ENCODE measurements around the gene FCHSD2. TPM values are rescaled to one million over a fixed set of nuclear protein-coding genes. Genes with fewer than 3 reads are reported as not detected.
"Not testable (repeated sequence)": the region's sequence is repeated elsewhere in the genome, so short reads cannot be mapped to it uniquely, and the experiment has no call there.

Gene FCHSD2
- total RNA-seq, 4 donors from 2014 or later, result 6.7 to 14.7 (median 8.5) TPM

- peak overlapping the region; percentile 91 for H3K4me3 ChIP-seq (ENCODE audit: low read depth, poor library complexity, severe bottlenecking)
- WGBS, 2 donors, result 13 to 18% methylated on average over 26 of the region's 26 CpGs
- DNase-seq (ENCODE audit: low spot score in 2 of 2), result peak in 1 of 2 donors; percentile 85
- TF ChIP-seq POLR2A (IDR thresholded peaks at IDR 0.05), result no peak
- TF ChIP-seq CTCF (IDR thresholded peaks at IDR 0.05), result no peak
- intact Hi-C loops (cut with DNase I; ENCODE audit: low total_unique reads), result no loop called here
Measured at GRCh38 chr11:73140213-73141030, 1.7 kb downstream of the FCHSD2 start.

GRCh38 chr11:73139476-73140198 lies 2.5 kb downstream of the FCHSD2 start:
- TF ChIP-seq CTCF (IDR thresholded peaks at IDR 0.05) (no peak), POLR2A (IDR thresholded peaks at IDR 0.05) (no peak)
- no peak overlapping the region for H3K4me3 ChIP-seq (ENCODE audit: low read depth, poor library complexity, severe bottlenecking)
- intact Hi-C loops (cut with DNase I; ENCODE audit: low total_unique reads), result no loop called here
- no peak for DNase-seq (ENCODE audit: low spot score in 2 of 2)
- 60 to 61% methylated on average over 2 of the region's 2 CpGs for WGBS, 2 donors

- H3K4me3 ChIP-seq (ENCODE audit: low read depth, poor library complexity, severe bottlenecking), result no peak overlapping the region
- intact Hi-C loops (cut with DNase I; ENCODE audit: low total_unique reads), result no loop called here
- no peak for TF ChIP-seq CTCF (IDR thresholded peaks at IDR 0.05)
- TF ChIP-seq POLR2A (IDR thresholded peaks at IDR 0.05), result no peak
Measured at GRCh38 chr11:73137944-73138274, 4.2 kb downstream of the FCHSD2 start.

GRCh38 chr11:73137262-73137943 lies 4.7 kb downstream of the FCHSD2 start:
- WGBS, 2 donors, result 78 to 85% methylated on average over 5 of the region's 5 CpGs
- intact Hi-C loops (cut with DNase I; ENCODE audit: low total_unique reads), result no loop called here
- TF ChIP-seq CTCF (IDR thresholded peaks at IDR 0.05) (no peak), POLR2A (IDR thresholded peaks at IDR 0.05) (no peak)
- no peak overlapping the region for H3K4me3 ChIP-seq (ENCODE audit: low read depth, poor library complexity, severe bottlenecking)
- DNase-seq (ENCODE audit: low spot score in 2 of 2), result peak in 1 of 2 donors; percentile 31

More at GRCh38 chr11:73137944-73138274, 4.2 kb downstream of the FCHSD2 start:
- no peak for DNase-seq (ENCODE audit: low spot score in 2 of 2)

- WGBS, 2 donors, result 94 to 96% methylated on average over 8 of the region's 8 CpGs
- H3K4me3 ChIP-seq (ENCODE audit: low read depth, poor library complexity, severe bottlenecking); intact Hi-C loops (cut with DNase I; ENCODE audit: low total_unique reads): not testable (repeated sequence)
- peak in 1 of 2 donors; percentile 40 for DNase-seq (ENCODE audit: low spot score in 2 of 2)
Measured at GRCh38 chr11:73136722-73137121, 5.4 kb downstream of the FCHSD2 start.

All from lower leg skin (tissue), 4 donors.